HEK293T (cell line): Measurements from ENCODE around the gene FNBP1L.

Experiments used
- ARNT ChIP-seq: fragments of 450-650 bp; IDR thresholded peaks from 2 replicates; pipeline ENCODE4 v1.6.1; 2017; ENCODE audit warnings: mild to moderate bottlenecking
- BHLHE40 ChIP-seq: fragments of 450-650 bp; IDR thresholded peaks from 2 replicates; pipeline ENCODE4 v1.6.1; 2016; ENCODE audit warnings: mild to moderate bottlenecking, moderate library complexity, borderline replicate concordance
- CTBP1 ChIP-seq: fragments of 450-650 bp; IDR thresholded peaks from 2 replicates; pipeline ENCODE4 v1.6.1; 2016; ENCODE audit warnings: borderline replicate concordance
- ELF4 ChIP-seq: fragments of 450-650 bp; IDR thresholded peaks from 2 replicates; pipeline ENCODE4 v1.6.1; 2017; ENCODE audit warnings: antibody characterized with exemption
- FOXK2 ChIP-seq: fragments of 450-650 bp; IDR thresholded peaks from 2 replicates; pipeline ENCODE4 v1.6.1; 2016; ENCODE audit warnings: mild to moderate bottlenecking
- SP1 ChIP-seq: fragments of 450-650 bp; IDR thresholded peaks from 2 replicates; pipeline ENCODE4 v1.6.1; 2017

- no peak for TF ChIP-seq SP1
- TF ChIP-seq CTBP1 = no peak
- TF ChIP-seq ELF4 = no peak
- no peak for TF ChIP-seq ARNT
- no peak for TF ChIP-seq FOXK2
- no peak for TF ChIP-seq BHLHE40
Observed at GRCh38 chr1:93541045-93541444, 93.1 kb downstream of the FNBP1L start.
